ENCODE results near the gene RINT1. TPM values are rescaled to one million over a fixed set of nuclear protein-coding genes. Genes with fewer than 3 reads are reported as not detected.
"Not testable (repeated sequence)": the region's sequence is repeated elsewhere in the genome, so short reads cannot be mapped to it uniquely, and the experiment has no call there.

RINT1 gene
- total and polyA plus RNA-seq, 3 experiments from 2014 or later = 15.1 to 29.6 (median 28.4) TPM

DNA sequence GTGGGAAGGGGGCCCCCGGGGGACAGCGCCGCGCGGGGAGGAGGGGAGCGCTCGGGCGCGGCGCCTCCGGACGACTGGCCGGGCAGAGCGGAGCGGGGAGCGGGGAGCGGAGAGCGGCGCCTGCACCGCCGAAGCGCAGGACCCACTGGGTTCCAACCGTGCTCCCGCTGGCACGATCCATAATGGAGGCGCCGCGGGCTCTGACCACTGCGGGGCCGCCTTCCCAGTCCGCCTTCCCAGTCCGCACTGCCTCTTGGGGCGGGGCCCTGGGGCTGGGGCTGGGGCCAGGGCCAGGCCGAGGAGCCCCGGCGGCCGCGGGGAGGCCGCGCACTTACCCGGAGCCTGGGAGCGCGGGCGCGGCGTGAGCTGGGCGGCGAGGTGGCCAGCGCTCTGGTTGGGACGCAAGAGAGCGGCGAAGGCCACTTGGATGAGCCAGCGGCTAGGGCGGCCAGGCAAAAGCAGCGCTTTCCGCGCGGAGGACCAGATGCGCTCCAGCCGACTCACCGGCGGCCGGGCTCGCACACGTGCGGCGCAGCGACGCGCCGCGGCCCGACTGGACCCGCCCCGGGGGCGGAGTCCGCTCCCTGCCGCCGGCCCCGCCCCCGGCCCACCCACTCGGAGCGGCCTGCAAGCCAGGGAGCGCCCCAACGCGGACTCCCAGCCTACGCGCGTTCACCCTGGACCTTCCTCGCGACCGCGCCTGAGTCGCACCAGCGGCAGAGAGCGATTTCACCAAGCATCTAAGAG lies 10.1 kb upstream of the RINT1 start, which contains the start of gene PUS7:
Gene PUS7 (minus strand): TSS at position 555 of the 747 bp plus-strand sequence. CDS start 13,759 bp downstream, outside the sequence.
- Histone ChIP-seq H3K36me3 (ENCODE audit: insufficient read depth, low read length) (peaks cover 4% of the 10 kb centered on the region), H3K4me1 (ENCODE audit: insufficient read depth, low read length) (peaks cover 6% of the 10 kb centered on the region), H3K27me3 (ENCODE audit: insufficient read depth, low read length, poor library complexity, severe bottlenecking) (no peaks in the 10 kb centered on the region), H3K9me3 (ENCODE audit: low read length) (no peaks in the 10 kb centered on the region), H3K27ac (ENCODE audit: low read depth, low read length) (peak within 1 kb of the TSS; percentile 70), H3K4me3 (ENCODE audit: low read length) (peak within 1 kb of the TSS; percentile 78)
- peaks cover 0 to 3% (median 2%) of the 10 kb centered on the region in 3 donors for H3K36me3 Mint-ChIP-seq
- H3K4me3 Mint-ChIP-seq = peak within 1 kb of the TSS; percentile 91 to 97 (median 94)
- H3K9me3 Mint-ChIP-seq = no peaks in the 10 kb centered on the region
- H3K4me1 Mint-ChIP-seq = peaks cover 11 to 18% (median 16%) of the 10 kb centered on the region in 3 donors
- H3K27ac Mint-ChIP-seq = peak within 1 kb of the TSS; percentile 72 to 97 (median 86)
- H3K27me3 Mint-ChIP-seq = peaks cover 0 to 1% of the 10 kb centered on the region in 2 donors
- DNase-seq = peak; percentile 69 to 82 (median 73)
- ChIA-PET POLR2A (interaction anchor here (1.5 kb wide), 1 partner anchor 9 kb away, joined by 3 read pairs; no protein-coding TSS in a partner anchor), CTCF (no interaction called here)

DNA sequence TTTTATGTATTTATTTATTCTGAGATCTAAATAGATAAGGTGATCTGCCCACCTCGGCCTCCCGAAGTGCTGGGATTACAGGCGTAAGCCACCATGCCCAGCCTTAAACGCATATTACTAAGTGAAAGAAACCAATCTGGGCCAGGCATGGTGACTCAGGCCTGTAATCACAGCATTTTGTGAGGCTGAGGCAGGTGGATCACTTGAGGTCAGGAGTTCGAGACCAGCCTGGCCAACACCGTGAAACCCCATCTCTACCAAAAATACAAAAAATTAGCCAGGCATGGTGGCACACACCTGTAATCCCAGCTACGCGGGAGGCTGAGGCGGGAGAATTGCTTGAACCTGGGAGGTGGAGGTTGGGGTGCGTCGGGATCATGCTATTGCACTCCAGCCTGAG lies 7.6 kb upstream of the RINT1 start:
- H3K27ac Mint-ChIP-seq; H3K9me3 Mint-ChIP-seq; H3K4me3 ChIP-seq (ENCODE audit: low read length); CTCF ChIA-PET; DNase-seq; H3K4me1 ChIP-seq (ENCODE audit: insufficient read depth, low read length); H3K9me3 ChIP-seq (ENCODE audit: low read length); H3K27ac ChIP-seq (ENCODE audit: low read depth, low read length); POLR2A ChIA-PET; H3K36me3 ChIP-seq (ENCODE audit: insufficient read depth, low read length); H3K36me3 Mint-ChIP-seq; H3K27me3 Mint-ChIP-seq; H3K27me3 ChIP-seq (ENCODE audit: insufficient read depth, low read length, poor library complexity, severe bottlenecking): not testable (repeated sequence)
- peaks cover 12 to 17% (median 16%) of the 10 kb centered on the region in 3 donors for H3K4me1 Mint-ChIP-seq
- peak overlapping the region in 2 of 7 donors; percentile 17 to 44 for H3K4me3 Mint-ChIP-seq

DNA sequence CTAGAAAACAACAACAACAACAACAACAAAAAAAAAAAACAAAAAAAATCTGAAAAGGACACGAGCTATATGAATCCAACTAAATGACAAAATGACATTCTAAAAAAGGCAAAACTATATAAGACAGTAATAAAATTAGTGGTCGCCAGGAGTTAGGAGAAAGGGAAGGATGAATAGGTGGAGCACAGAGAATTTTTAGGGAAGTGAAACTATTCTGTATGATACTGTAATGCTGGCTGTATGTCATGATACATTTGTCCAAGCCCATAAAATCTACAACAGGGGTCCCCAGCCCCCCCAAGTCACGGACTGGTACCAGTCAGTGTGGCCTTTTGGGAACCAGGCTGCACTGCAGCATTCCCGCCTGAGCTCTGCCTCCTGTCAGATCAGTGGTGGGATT lies 7.2 kb upstream of the RINT1 start:
- Mint-ChIP-seq H3K9me3 (no peaks in the 10 kb centered on the region), H3K36me3 (peaks cover 0 to 3% (median 0%) of the 10 kb centered on the region in 3 donors), H3K27ac (peak overlapping the region in 1 of 8 donors; percentile 54), H3K4me3 (peak overlapping the region in 3 of 7 donors; percentile 9 to 44 (median 17)), H3K4me1 (peaks cover 12 to 15% (median 13%) of the 10 kb centered on the region in 3 donors), H3K27me3 (peaks cover 0 to 1% of the 10 kb centered on the region in 2 donors)
- POLR2A ChIA-PET = no interaction called here
- DNase-seq = no peak
- H3K9me3 ChIP-seq (ENCODE audit: low read length) = no peaks in the 10 kb centered on the region
- H3K36me3 ChIP-seq (ENCODE audit: insufficient read depth, low read length) = no peaks in the 10 kb centered on the region
- H3K27me3 ChIP-seq (ENCODE audit: insufficient read depth, low read length, poor library complexity, severe bottlenecking) = no peaks in the 10 kb centered on the region
- H3K4me1 ChIP-seq (ENCODE audit: insufficient read depth, low read length) = peaks cover 6% of the 10 kb centered on the region
- CTCF ChIA-PET = no interaction called here
- no peak overlapping the region for H3K4me3 ChIP-seq (ENCODE audit: low read length)
- no peak overlapping the region for H3K27ac ChIP-seq (ENCODE audit: low read depth, low read length)

DNA sequence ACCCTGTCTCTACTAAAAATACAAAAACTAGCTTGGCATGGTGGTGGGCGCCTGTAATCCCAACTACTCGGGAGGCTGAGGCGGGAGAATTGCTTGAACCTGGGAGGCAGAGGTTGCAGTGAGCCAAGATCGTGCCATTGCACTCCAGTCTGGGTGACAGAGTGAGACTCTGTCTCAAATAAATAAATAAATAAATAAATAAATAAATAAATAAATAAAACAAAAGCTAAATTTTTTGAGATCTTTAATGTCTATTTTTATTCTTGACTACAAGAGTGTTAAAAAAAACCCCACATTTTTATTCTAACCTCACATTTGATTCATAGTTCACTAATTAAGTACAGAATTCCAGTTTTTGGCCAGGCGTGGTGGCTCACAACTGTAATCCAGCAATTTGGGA lies 4.3 kb upstream of the RINT1 start:
- CTCF ChIA-PET = not testable (repeated sequence)

DNA sequence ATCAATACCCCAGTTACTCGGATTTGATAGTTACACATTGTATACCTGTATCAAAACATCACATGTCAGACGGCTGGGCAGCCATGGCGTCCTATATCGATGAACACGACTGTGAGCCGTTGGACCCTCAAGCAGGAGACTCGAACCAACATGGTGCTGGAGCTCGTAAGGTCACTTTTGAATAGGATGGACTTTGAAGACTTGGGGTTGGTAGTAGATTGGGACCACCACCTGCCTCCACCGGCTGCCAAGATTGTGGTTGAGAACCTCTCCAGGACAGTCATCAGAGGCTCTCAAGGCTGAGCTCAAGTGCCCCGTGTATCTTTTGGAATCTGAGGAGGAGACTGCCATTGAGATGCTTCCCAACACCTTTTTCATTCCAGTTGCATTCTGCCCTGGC lies 1.9 kb upstream of the RINT1 start:
- no peaks in the 10 kb centered on the region for H3K27me3 Mint-ChIP-seq
- H3K4me3 ChIP-seq (ENCODE audit: low read length) = no peak overlapping the region
- DNase-seq = no peak
- no peaks in the 10 kb centered on the region for H3K9me3 ChIP-seq (ENCODE audit: low read length)
- no peak overlapping the region for H3K27ac ChIP-seq (ENCODE audit: low read depth, low read length)
- H3K4me1 ChIP-seq (ENCODE audit: insufficient read depth, low read length) = peaks cover 18% of the 10 kb centered on the region
- peaks cover 26 to 45% (median 40%) of the 10 kb centered on the region in 3 donors for H3K4me1 Mint-ChIP-seq
- CTCF ChIA-PET = interaction anchor here (1.4 to 2.6 kb wide), 3 partner anchors 12 to 545 kb away, joined by 3 to 16 read pairs (median 10); no protein-coding TSS in a partner anchor
- peak overlapping the region in 7 of 8 donors; percentile 38 to 64 (median 50) for H3K27ac Mint-ChIP-seq
- peaks cover 0 to 16% (median 0%) of the 10 kb centered on the region in 3 donors for H3K36me3 Mint-ChIP-seq
- H3K4me3 Mint-ChIP-seq = peak overlapping the region; percentile 48 to 74 (median 55)
- no peaks in the 10 kb centered on the region for H3K9me3 Mint-ChIP-seq
- H3K36me3 ChIP-seq (ENCODE audit: insufficient read depth, low read length) = peaks cover 4% of the 10 kb centered on the region
- H3K27me3 ChIP-seq (ENCODE audit: insufficient read depth, low read length, poor library complexity, severe bottlenecking) = no peaks in the 10 kb centered on the region
- POLR2A ChIA-PET = no interaction called here

More for the DNA sequence above, 4.3 kb upstream of the RINT1 start:
- H3K4me3 ChIP-seq (ENCODE audit: low read length); H3K36me3 Mint-ChIP-seq; H3K27ac Mint-ChIP-seq; H3K36me3 ChIP-seq (ENCODE audit: insufficient read depth, low read length); H3K9me3 ChIP-seq (ENCODE audit: low read length); H3K27ac ChIP-seq (ENCODE audit: low read depth, low read length); H3K27me3 Mint-ChIP-seq; H3K27me3 ChIP-seq (ENCODE audit: insufficient read depth, low read length, poor library complexity, severe bottlenecking); POLR2A ChIA-PET; H3K4me1 ChIP-seq (ENCODE audit: insufficient read depth, low read length); H3K9me3 Mint-ChIP-seq; DNase-seq: not testable (repeated sequence)
- peak overlapping the region in 1 of 7 donors; percentile 6 for H3K4me3 Mint-ChIP-seq
- H3K4me1 Mint-ChIP-seq = peaks cover 13 to 23% (median 19%) of the 10 kb centered on the region in 3 donors

DNA sequence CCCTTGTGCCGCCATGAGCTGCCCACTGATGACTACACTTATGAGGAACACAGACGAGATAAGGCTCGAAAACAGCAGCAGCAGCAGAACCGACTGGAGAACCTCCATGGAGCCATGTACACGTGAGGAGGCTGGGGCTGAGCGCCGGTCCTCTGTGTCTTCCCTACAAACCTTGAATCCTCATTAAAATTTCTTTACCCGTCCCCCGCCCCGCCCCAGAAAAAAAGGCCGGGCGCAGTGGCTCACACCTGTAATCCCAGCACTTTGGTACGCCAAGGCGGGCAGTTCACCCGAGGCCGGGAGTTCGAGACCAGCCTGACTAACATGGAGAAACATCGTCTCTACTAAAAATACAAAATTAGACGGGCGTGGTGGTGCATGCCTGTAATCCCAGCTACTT lies 1.5 kb upstream of the RINT1 start:
- H3K4me3 ChIP-seq (ENCODE audit: low read length) = no peak overlapping the region
- no peaks in the 10 kb centered on the region for H3K27me3 Mint-ChIP-seq
- peaks cover 4% of the 10 kb centered on the region for H3K36me3 ChIP-seq (ENCODE audit: insufficient read depth, low read length)
- H3K4me1 ChIP-seq (ENCODE audit: insufficient read depth, low read length) = peaks cover 18% of the 10 kb centered on the region
- ChIA-PET POLR2A (no interaction called here), CTCF (interaction anchor here (1.4 to 2.6 kb wide), 3 partner anchors 12 to 546 kb away, joined by 3 to 16 read pairs (median 10); no protein-coding TSS in a partner anchor)
- H3K4me1 Mint-ChIP-seq = peaks cover 26 to 48% (median 40%) of the 10 kb centered on the region in 3 donors
- H3K9me3 Mint-ChIP-seq = no peaks in the 10 kb centered on the region
- peak overlapping the region in 6 of 8 donors; percentile 38 to 64 (median 46) for H3K27ac Mint-ChIP-seq
- H3K27ac ChIP-seq (ENCODE audit: low read depth, low read length) = no peak overlapping the region
- no peak for DNase-seq
- no peaks in the 10 kb centered on the region for H3K27me3 ChIP-seq (ENCODE audit: insufficient read depth, low read length, poor library complexity, severe bottlenecking)
- no peaks in the 10 kb centered on the region for H3K9me3 ChIP-seq (ENCODE audit: low read length)
- H3K4me3 Mint-ChIP-seq = peak overlapping the region; percentile 50 to 74 (median 55)
- H3K36me3 Mint-ChIP-seq = peaks cover 0 to 18% (median 0%) of the 10 kb centered on the region in 3 donors

DNA sequence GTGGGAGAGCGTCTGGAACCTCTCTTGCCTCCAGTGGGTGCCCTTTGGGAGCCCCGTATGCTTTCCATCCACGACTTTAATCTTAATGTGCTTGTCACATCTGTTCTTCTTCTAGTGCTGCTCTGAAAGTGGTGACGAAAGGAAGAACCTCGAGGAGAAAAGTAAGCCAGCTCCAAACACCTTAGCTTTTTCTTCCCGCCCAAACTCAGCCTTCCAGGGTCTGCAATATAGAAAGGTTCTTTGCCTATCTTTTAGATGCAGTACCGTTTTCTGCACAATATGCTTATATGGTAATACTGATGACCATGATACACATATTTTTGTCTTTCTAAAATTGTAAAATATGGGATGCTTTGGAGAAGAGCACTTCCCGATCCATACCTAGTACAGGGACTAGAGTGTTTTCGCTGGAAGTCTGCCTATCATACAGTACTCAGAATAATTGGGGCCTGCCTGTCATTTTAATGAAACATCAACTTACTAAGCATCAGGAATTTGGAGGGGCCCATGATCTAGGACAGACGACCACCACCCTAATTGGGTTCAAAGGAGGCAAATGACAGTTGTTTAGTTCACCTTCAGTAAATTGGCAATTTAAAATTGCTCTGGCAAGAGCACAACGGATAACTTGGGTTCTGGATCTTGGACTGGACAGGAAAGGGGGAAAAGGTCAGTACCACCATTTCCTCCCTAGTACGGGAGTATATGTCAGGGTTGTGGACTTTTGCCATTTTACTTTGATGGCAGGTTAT lies 884 bp downstream of the RINT1 start:
- Mint-ChIP-seq H3K27me3 (no peaks in the 10 kb centered on the region), H3K4me1 (peaks cover 30 to 58% (median 46%) of the 10 kb centered on the region in 3 donors), H3K27ac (peak overlapping the region; percentile 75 to 98 (median 96)), H3K36me3 (peaks cover 0 to 32% (median 2%) of the 10 kb centered on the region in 3 donors), H3K9me3 (no peaks in the 10 kb centered on the region), H3K4me3 (peak overlapping the region; percentile 89 to 97 (median 93))
- ChIA-PET POLR2A (interaction anchor here (0.6 kb wide), 1 partner anchor 12 kb away, joined by 4 read pairs; no protein-coding TSS in a partner anchor), CTCF (interaction anchor here (1.1 to 2.6 kb wide), 5 partner anchors 8 to 103 kb away, joined by 3 to 16 read pairs (median 5); no protein-coding TSS in a partner anchor)
- H3K4me1 ChIP-seq (ENCODE audit: insufficient read depth, low read length) = peaks cover 18% of the 10 kb centered on the region
- no peaks in the 10 kb centered on the region for H3K9me3 ChIP-seq (ENCODE audit: low read length)
- H3K27me3 ChIP-seq (ENCODE audit: insufficient read depth, low read length, poor library complexity, severe bottlenecking) = no peaks in the 10 kb centered on the region
- H3K36me3 ChIP-seq (ENCODE audit: insufficient read depth, low read length) = peaks cover 4% of the 10 kb centered on the region
- peak overlapping the region; percentile 93 for H3K27ac ChIP-seq (ENCODE audit: low read depth, low read length)
- H3K4me3 ChIP-seq (ENCODE audit: low read length) = peak overlapping the region; percentile 93
- no peak for DNase-seq
